Loucy (cell line): ENCODE data around the gene PPP1R14C.

Source experiments
- H2AFZ ChIP-seq: fragments of 200-600 bp; sonication (generic); 2 replicates; pipeline ENCODE4 v1.6.0; 2016; ENCODE audit warnings: antibody characterized with exemption, mild to moderate bottlenecking, low read length, moderate library complexity
- H3F3A ChIP-seq: fragments of 200-600 bp; 2 replicates; pipeline ENCODE4 v1.6.0; 2016; ENCODE audit warnings: antibody characterized with exemption, low read depth, mild to moderate bottlenecking
- H3K27me3 ChIP-seq: fragments of 200-600 bp; sonication (generic); 2 replicates; pipeline ENCODE4 v1.6.1; 2014; ENCODE audit warnings: low read length, mild to moderate bottlenecking; ENCODE audit not compliant: insufficient read depth, poor library complexity, severe bottlenecking
- H3K36me3 ChIP-seq: fragments of 200-600 bp; sonication (generic); 2 replicates; pipeline ENCODE4 v1.6.1; 2016; ENCODE audit warnings: low read length; ENCODE audit not compliant: insufficient read depth
- H3K4me1 ChIP-seq: fragments of 200-600 bp; sonication (generic); 2 replicates; pipeline ENCODE4 v1.5.1; 2014; ENCODE audit warnings: low read length, mild to moderate bottlenecking; ENCODE audit not compliant: insufficient read depth, poor library complexity, severe bottlenecking
- H3K4me2 ChIP-seq: fragments of 200-600 bp; sonication (generic); 2 replicates; pipeline ENCODE4 v1.6.0; 2014; ENCODE audit warnings: antibody characterized with exemption, low read length, low read depth, mild to moderate bottlenecking; ENCODE audit not compliant: poor library complexity, severe bottlenecking
- H3K4me3 ChIP-seq: fragments of 200-600 bp; sonication (generic); 2 replicates; pipeline ENCODE4 v1.5.1; 2014; ENCODE audit warnings: low read length, mild to moderate bottlenecking, mixed read lengths; ENCODE audit not compliant: poor library complexity, severe bottlenecking
- H3K79me2 ChIP-seq: fragments of 200-600 bp; sonication (generic); 2 replicates; pipeline ENCODE4 v1.6.1; 2014; ENCODE audit warnings: low read length; ENCODE audit not compliant: insufficient read depth
- H3K9ac ChIP-seq: fragments of 200-600 bp; sonication (generic); 2 replicates; pipeline ENCODE4 v1.6.0; 2014; ENCODE audit warnings: mild to moderate bottlenecking, low read depth, low read length, moderate library complexity; ENCODE audit not compliant: poor library complexity, severe bottlenecking
- H3K9me2 ChIP-seq: fragments of 200-600 bp; sonication (generic); replicated peaks from 2 replicates; pipeline ENCODE4 v1.6.1; 2016; ENCODE audit warnings: low read depth, low read length, mixed read lengths
- H3K9me3 ChIP-seq: fragments of 200-600 bp; sonication (generic); 2 replicates; pipeline ENCODE4 v1.6.1; 2014; ENCODE audit warnings: mild to moderate bottlenecking, antibody characterized with exemption, low read length, low read depth; ENCODE audit not compliant: insufficient read depth
- H4K20me1 ChIP-seq: fragments of 200-600 bp; sonication (generic); 2 replicates; pipeline ENCODE4 v1.6.0; 2014; ENCODE audit warnings: antibody characterized with exemption, low read length, mild to moderate bottlenecking; ENCODE audit not compliant: insufficient read depth, poor library complexity, severe bottlenecking
- EZH2phosphoT487 ChIP-seq: fragments of 200-600 bp; IDR thresholded peaks from 2 replicates; pipeline ENCODE4 v1.6.1; 2018; ENCODE audit warnings: antibody characterized with exemption, mild to moderate bottlenecking, moderate library complexity, borderline replicate concordance
- TF ChIP-seq, protein P1 (sequence below): fragments of 200-600 bp; sonication (generic); conservative IDR thresholded peaks from 2 replicates; pipeline ENCODE4 v1.5.1; 2014; ENCODE audit warnings: mild to moderate bottlenecking, antibody characterized with exemption, low read length

PPP1R14C gene

DNA sequence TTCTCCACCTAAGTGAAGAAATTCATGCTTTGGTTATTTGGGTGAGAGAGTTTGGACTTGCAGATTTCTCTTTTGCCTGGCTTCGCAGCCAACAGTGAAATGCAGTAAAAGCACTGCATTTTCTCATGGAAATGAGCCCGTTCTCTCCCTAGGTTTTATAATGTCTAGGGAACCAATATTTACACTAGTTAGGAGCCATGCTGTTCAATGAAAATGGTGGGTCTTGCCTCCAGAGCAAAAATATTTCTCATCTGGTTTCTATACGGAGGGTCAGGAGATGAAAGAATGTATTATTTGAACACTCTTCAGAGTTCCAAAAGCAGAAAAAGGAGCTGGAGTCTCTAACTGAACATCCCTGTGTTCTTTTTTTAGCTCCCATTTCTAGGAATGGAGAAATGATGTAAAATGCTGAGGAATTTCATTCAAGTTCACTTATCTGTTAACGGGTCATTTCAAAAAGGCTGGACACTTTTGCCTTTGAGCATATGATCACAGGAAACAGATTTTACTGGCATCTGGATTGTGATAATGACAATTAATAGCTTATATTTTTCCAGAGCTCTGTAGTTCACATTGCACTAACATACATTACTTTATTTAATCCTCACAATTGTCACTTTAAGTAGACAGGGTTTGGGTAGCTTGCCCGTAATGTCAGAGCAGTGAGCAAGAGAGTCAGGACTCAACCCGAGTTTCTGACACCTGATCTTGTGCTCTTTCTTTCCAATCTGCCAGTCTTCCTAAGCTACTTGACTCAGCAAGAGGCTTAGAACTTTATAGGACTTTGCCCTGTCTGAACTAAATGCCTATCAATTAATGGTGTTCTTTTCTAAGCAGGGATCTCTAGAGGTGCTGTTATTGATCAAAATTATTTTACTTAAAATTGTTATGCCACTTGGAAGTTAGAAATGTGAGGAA is 78.0 kb downstream of the PPP1R14C start:
- Histone ChIP-seq H3K4me2 (no peak overlapping the region), H3K9me2 (no peaks in the 10 kb centered on the region), H3K79me2 (no peaks in the 10 kb centered on the region), H4K20me1 (no peaks in the 10 kb centered on the region), H3F3A (no peaks in the 10 kb centered on the region), H3K36me3 (no peaks in the 10 kb centered on the region), H2AFZ (no peak overlapping the region), H3K27me3 (no peaks in the 10 kb centered on the region), H3K4me3 (no peak overlapping the region), H3K9me3 (no peaks in the 10 kb centered on the region), H3K4me1 (no peaks in the 10 kb centered on the region), H3K9ac (no peak overlapping the region)
- no peak for TF ChIP-seq EZH2phosphoT487
- TF ChIP-seq, protein P1, sequence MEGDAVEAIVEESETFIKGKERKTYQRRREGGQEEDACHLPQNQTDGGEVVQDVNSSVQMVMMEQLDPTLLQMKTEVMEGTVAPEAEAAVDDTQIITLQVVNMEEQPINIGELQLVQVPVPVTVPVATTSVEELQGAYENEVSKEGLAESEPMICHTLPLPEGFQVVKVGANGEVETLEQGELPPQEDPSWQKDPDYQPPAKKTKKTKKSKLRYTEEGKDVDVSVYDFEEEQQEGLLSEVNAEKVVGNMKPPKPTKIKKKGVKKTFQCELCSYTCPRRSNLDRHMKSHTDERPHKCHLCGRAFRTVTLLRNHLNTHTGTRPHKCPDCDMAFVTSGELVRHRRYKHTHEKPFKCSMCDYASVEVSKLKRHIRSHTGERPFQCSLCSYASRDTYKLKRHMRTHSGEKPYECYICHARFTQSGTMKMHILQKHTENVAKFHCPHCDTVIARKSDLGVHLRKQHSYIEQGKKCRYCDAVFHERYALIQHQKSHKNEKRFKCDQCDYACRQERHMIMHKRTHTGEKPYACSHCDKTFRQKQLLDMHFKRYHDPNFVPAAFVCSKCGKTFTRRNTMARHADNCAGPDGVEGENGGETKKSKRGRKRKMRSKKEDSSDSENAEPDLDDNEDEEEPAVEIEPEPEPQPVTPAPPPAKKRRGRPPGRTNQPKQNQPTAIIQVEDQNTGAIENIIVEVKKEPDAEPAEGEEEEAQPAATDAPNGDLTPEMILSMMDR = no peak

DNA sequence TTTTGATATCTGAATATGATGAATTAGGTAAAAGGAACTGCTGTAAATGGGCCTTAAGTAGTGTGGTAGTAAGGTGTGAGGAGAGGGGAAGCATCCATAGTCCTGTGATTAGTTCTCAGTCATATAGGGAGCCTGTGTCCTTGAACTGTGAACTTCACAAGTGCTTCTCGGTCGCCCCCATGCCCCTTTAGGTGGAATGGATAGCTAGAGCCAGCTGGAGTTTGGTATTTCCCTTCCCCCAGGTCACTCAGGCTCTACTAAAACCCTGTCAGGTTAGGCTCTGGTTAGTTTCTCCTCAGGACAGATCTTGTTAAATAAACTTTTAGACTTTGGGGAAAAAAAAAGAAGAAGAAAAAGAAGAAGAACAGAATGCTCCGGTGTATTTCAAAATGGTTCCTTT is 82.0 kb downstream of the PPP1R14C start:
- Histone ChIP-seq H3K79me2 (no peaks in the 10 kb centered on the region), H3K9ac (no peak overlapping the region), H3F3A (no peaks in the 10 kb centered on the region), H3K9me3 (no peaks in the 10 kb centered on the region), H3K4me3 (no peak overlapping the region), H3K27me3 (no peaks in the 10 kb centered on the region), H3K4me1 (no peaks in the 10 kb centered on the region), H3K36me3 (no peaks in the 10 kb centered on the region), H3K9me2 (no peaks in the 10 kb centered on the region), H3K4me2 (no peak overlapping the region), H2AFZ (no peak overlapping the region), H4K20me1 (no peaks in the 10 kb centered on the region)
- TF ChIP-seq, protein P1 = no peak
- no peak for TF ChIP-seq EZH2phosphoT487

DNA sequence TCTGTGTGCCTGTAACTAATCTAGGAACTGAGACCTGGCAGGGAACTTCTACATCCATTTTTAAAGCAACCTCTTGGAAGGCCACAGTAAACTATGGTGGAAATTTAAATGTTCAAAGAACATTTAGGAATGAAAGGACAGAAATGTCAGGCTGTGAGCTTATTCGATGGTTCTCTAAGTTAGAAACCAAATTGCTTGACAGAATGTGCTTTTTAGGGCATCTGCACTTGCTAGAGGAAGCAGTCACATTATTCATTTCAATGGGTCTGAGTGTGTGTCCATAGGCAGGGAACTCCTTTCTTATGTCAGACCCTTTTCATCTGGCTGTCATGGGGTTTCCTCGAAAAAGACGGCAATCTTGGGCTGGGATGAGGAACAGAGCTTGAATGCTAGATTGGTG is 84.4 kb downstream of the PPP1R14C start:
- TF ChIP-seq, protein P1 = no peak
- TF ChIP-seq EZH2phosphoT487 = no peak
- no peaks in the 10 kb centered on the region for H3F3A ChIP-seq
- H3K9ac ChIP-seq = no peak overlapping the region
- no peaks in the 10 kb centered on the region for H3K79me2 ChIP-seq
- no peak overlapping the region for H3K4me3 ChIP-seq
- H3K4me1 ChIP-seq = peaks cover 4% of the 10 kb centered on the region
- no peaks in the 10 kb centered on the region for H3K9me2 ChIP-seq
- H3K9me3 ChIP-seq = no peaks in the 10 kb centered on the region
- H3K4me2 ChIP-seq = no peak overlapping the region
- no peaks in the 10 kb centered on the region for H4K20me1 ChIP-seq
- H2AFZ ChIP-seq = no peak overlapping the region
- no peaks in the 10 kb centered on the region for H3K36me3 ChIP-seq
- H3K27me3 ChIP-seq = no peaks in the 10 kb centered on the region
